Heart left ventricle (tissue), 16 donors: ENCODE data around the gene PTPRN2. TPM values are rescaled to one million over a fixed set of nuclear protein-coding genes. Genes with fewer than 3 reads are reported as not detected.

Experiments
- ATAC-seq, 4 donors: fragments of 200-7000 bp; cut with Tn5 transposase; one replicate each; pipeline ENCODE4 v1.9.1; 2020 to 2022; ENCODE audit warnings: moderate library complexity in 4 of 4, mild to moderate bottlenecking in 3 of 4, moderate number of reproducible peaks in 1 of 4
- DNase-seq, 5 donors: peaks; one replicate each; pipeline ENCODE4 v3.0.0-alpha.2; 2020
- H3K27ac ChIP-seq, 12 donors: fragments of 200-600 bp; sonication (generic) in 4 of 12; one replicate each; pipeline versions ENCODE4 v1.5.0 to v1.8.0; 2016 to 2022; ENCODE audit warnings: mild to moderate bottlenecking in 2 of 12
- H3K27me3 ChIP-seq, 9 donors: fragments of 200-600 bp; sonication (generic) in 2 of 9; one replicate each; pipeline versions ENCODE4 v1.5.1 to v1.8.0; 2016 to 2022; ENCODE audit warnings: mild to moderate bottlenecking in 3 of 9
- H3K36me3 ChIP-seq, 9 donors: fragments of 200-600 bp; sonication (generic) in 2 of 9; one replicate each; pipeline versions ENCODE4 v1.5.0 to v1.8.0; 2018 to 2022; ENCODE audit warnings: mild to moderate bottlenecking in 2 of 9
- H3K4me1 ChIP-seq, 12 donors: fragments of 200-600 bp; sonication (generic) in 4 of 12; one replicate each; pipeline versions ENCODE4 v1.5.0 to v1.8.0; 2016 to 2022; ENCODE audit warnings: mild to moderate bottlenecking in 3 of 12
- H3K4me3 ChIP-seq, 12 donors: fragments of 200-600 bp; sonication (generic) in 4 of 12; one replicate each; pipeline versions ENCODE4 v1.5.0 to v1.8.0; 2017 to 2022; ENCODE audit warnings: mild to moderate bottlenecking in 9 of 12, moderate library complexity in 4 of 12
- H3K9me3 ChIP-seq, 12 donors: fragments of 200-600 bp; sonication (generic) in 4 of 12; one replicate each; pipeline versions ENCODE4 v1.5.0 to v1.8.0; 2016 to 2022; ENCODE audit warnings: mild to moderate bottlenecking in 1 of 12
- CTCF ChIP-seq, 12 donors: fragments of 200-600 bp; sonication (generic) in 4 of 12; IDR thresholded peaks; one replicate each; pipeline versions ENCODE4 v1.5.0 to v1.8.0; 2018 to 2022; ENCODE audit warnings: antibody characterized with exemption in 12 of 12, mild to moderate bottlenecking in 5 of 12
- POLR2A ChIP-seq, 2 donors: fragments of 450-650 bp; IDR thresholded peaks; one replicate each; pipeline ENCODE4 v1.6.1; 2017; ENCODE audit warnings: antibody characterized with exemption in 2 of 2, mild to moderate bottlenecking in 2 of 2, moderate library complexity in 2 of 2
- WGBS, 4 donors: extraction: QIAGEN DNeasy Blood & Tissue Kit in 2 of 4; methylation state at CpG; one replicate each; pipeline versions ENCODE4 v1.1.5 to v1.1.7; 2013 to 2018; 5-methylcytosine and 5-hydroxymethylcytosine counted together
- intact Hi-C, 10 donors: fragments of 100-400 bp; cut with DNase I; formaldehyde crosslinking; loops; one replicate each; pipeline versions ENCODE4 v1.11.1 to v1.14.2; 2022
- polyA plus RNA-seq, 2 donors: library from polyadenylated mRNA; stranded (reverse); fragments of 200-250 nt; gene quantifications; one replicate each; pipeline ENCODE4 v1.2.3, GENCODE V29; 2013
- total RNA-seq, 9 donors: library from RNA; depleted of rRNA in 2 of 9; stranded (reverse); fragments of >200 nt in 2 of 9; fragmentation: NEBNext Ultra II Directional in 3 of 9; extraction: Animal tissue kit (Norgen Biotek cat#: 25700) in 3 of 9; gene quantifications; one replicate each; pipeline versions ENCODE4 v1.1.0 to v1.2.4, GENCODE V29; 2016 to 2023
- donor health status: ischemic (EF 13 %, LVEDD 7.1; RV severe dilation, severe dysfunction).
- donor health status: healthy with polysubstance abuse.
- donor health status: DM: no; HTN: yes; CAD: no.
- donor health status: DM: no; HTN: no; CAD: no.
- donor health status: ischemic (EF 25% LVEDD 6.9; RV normal size, moderate dysfunction).
- donor health status: ischemic (EF 25% LVEDD 5.7; RV mildly dilated, moderate dysfunction).
- donor health status: healthy.
- donor health status: DM: yes; HTN: yes; CAD: no.
- donor health status: ischemic (EF 35%, LVEDD 5.7; RV mildly dilated, moderate dysfunction).
- donor health status: nonischemic (EF 11% LVEDD 7.7; RV severe dilation, severe dysfunction).
- donor health status: DM: yes; HTN: yes; CAD: no.
- donor health status: PGD.
- donor health status: ischemic (EF 29% LVEDD 5.4; RV normal size, mild dysfunction).
- donor health status: nonischemic (EF 23%, LVEDD 6.1; RV moderate dilation, normal function).

The PTPRN2 gene
- total and polyA plus RNA-seq, 11 donors = 0.61 to 2.3 (median 1.3) TPM

- peak overlapping the region in 10 of 12 donors; percentile 8 to 62 (median 37) for H3K27ac ChIP-seq
- no peaks in the 10 kb centered on the region for H3K36me3 ChIP-seq
- peak overlapping the region in 6 of 12 donors; percentile 12 to 23 (median 17) for H3K4me3 ChIP-seq
- H3K4me1 ChIP-seq = peaks cover 0 to 13% (median 0%) of the 10 kb centered on the region in 12 donors
- ATAC-seq = peak in 3 of 4 donors; percentile 70 to 85 (median 73)
- TF ChIP-seq POLR2A (IDR thresholded peaks at IDR 0.05) (no peak), CTCF (IDR thresholded peaks at IDR 0.05) (no peak)
- no peaks in the 10 kb centered on the region for H3K27me3 ChIP-seq
- peak in 4 of 5 donors; percentile 41 to 59 (median 58) for DNase-seq
- no peaks in the 10 kb centered on the region for H3K9me3 ChIP-seq
- intact Hi-C loops = no loop called here
- 35 to 47% (median 38%) methylated on average over 17 to 20 of the region's 20 CpGs for WGBS, 4 donors
Measured at GRCh38 chr7:157905651-157906461, 681.8 kb downstream of the PTPRN2 start.

GRCh38 chr7:157904866-157905570 is 682.6 kb downstream of the PTPRN2 start:
- H3K4me1 ChIP-seq = peaks cover 0 to 13% (median 2%) of the 10 kb centered on the region in 12 donors
- no peak overlapping the region for H3K4me3 ChIP-seq
- no peaks in the 10 kb centered on the region for H3K9me3 ChIP-seq
- no peak for DNase-seq
- H3K27me3 ChIP-seq = no peaks in the 10 kb centered on the region
- no peak overlapping the region for H3K27ac ChIP-seq
- no peaks in the 10 kb centered on the region for H3K36me3 ChIP-seq
- intact Hi-C loops = no loop called here
- no peak for TF ChIP-seq CTCF (IDR thresholded peaks at IDR 0.05)
- TF ChIP-seq POLR2A (IDR thresholded peaks at IDR 0.05) = no peak
- 77 to 83% (median 81%) methylated on average over 17 of the region's 17 CpGs for WGBS, 4 donors
- ATAC-seq = no peak

- Histone ChIP-seq H3K4me1 (peaks cover 0 to 13% (median 2%) of the 10 kb centered on the region in 12 donors), H3K36me3 (no peaks in the 10 kb centered on the region), H3K4me3 (no peak overlapping the region), H3K9me3 (no peaks in the 10 kb centered on the region), H3K27ac (no peak overlapping the region), H3K27me3 (no peaks in the 10 kb centered on the region)
- DNase-seq (no peak), ATAC-seq (no peak)
- TF ChIP-seq CTCF (IDR thresholded peaks at IDR 0.05) = no peak
- WGBS, 4 donors = 84 to 92% (median 85%) methylated on average over 28 of the region's 28 CpGs
- intact Hi-C loops = no loop called here
Measured at GRCh38 chr7:157904211-157904865, 683.3 kb downstream of the PTPRN2 start.

- Histone ChIP-seq H3K4me3 (no peak overlapping the region), H3K36me3 (no peaks in the 10 kb centered on the region), H3K4me1 (peaks cover 0 to 13% (median 2%) of the 10 kb centered on the region in 12 donors), H3K27me3 (no peaks in the 10 kb centered on the region), H3K27ac (no peak overlapping the region), H3K9me3 (no peaks in the 10 kb centered on the region)
- 70 to 73% (median 71%) methylated on average over 14 of the region's 14 CpGs for WGBS, 4 donors
- DNase-seq (no peak), ATAC-seq (no peak)
- no peak for TF ChIP-seq CTCF (IDR thresholded peaks at IDR 0.05)
- TF ChIP-seq POLR2A (IDR thresholded peaks at IDR 0.05) = no peak
- intact Hi-C loops = no loop called here
Measured at GRCh38 chr7:157903710-157904109, 683.9 kb downstream of the PTPRN2 start.
